WERI-Rb-1 (cell line): Measurements from ENCODE around the gene SLC38A1.

Experiments
- DNase-seq: peaks from one replicate; pipeline ENCODE4 v3.0.0-alpha.2; 2020
- H3K27ac ChIP-seq: fragments of 250-450 bp; sonication (Bioruptor Pico); 2 replicates; pipeline ENCODE4 v1.5.1; 2020; ENCODE audit warnings: mild to moderate bottlenecking, moderate library complexity
- H3K27me3 ChIP-seq: fragments of 250-450 bp; sonication (Bioruptor Pico); 2 replicates; pipeline ENCODE4 v1.5.1; 2021; ENCODE audit warnings: mild to moderate bottlenecking, low read depth, moderate library complexity; ENCODE audit not compliant: insufficient read depth, severe bottlenecking
- H3K36me3 ChIP-seq: fragments of 250-450 bp; sonication (Bioruptor Pico); 2 replicates; pipeline ENCODE4 v1.5.1; 2020; ENCODE audit warnings: mild to moderate bottlenecking, moderate library complexity
- H3K4me3 ChIP-seq: 2 replicates; pipeline ENCODE4 v1.5.1; 2011; ENCODE audit warnings: low read depth, mild to moderate bottlenecking, control low read depth, low read length
- H3K9me3 ChIP-seq: fragments of 250-450 bp; sonication (Bioruptor Pico); 2 replicates; pipeline ENCODE4 v1.5.1; 2021; ENCODE audit warnings: mild to moderate bottlenecking, moderate library complexity; ENCODE audit not compliant: severe bottlenecking
- CTCF ChIP-seq: IDR thresholded peaks from 2 replicates; pipeline ENCODE4 v1.5.1; 2011; ENCODE audit warnings: low read depth, mild to moderate bottlenecking, control low read depth, inconsistent platforms, low read length

Gene SLC38A1

GRCh38 chr12:46263140-46264016 lies 5.5 kb downstream of the SLC38A1 start:
- Histone ChIP-seq H3K36me3 (peaks cover 6% of the 10 kb centered on the region), H3K4me3 (no peak overlapping the region), H3K27ac (peak overlapping the region; percentile 47), H3K9me3 (no peaks in the 10 kb centered on the region), H3K27me3 (no peaks in the 10 kb centered on the region)
- TF ChIP-seq CTCF: 0 out of 2 replicates have a peak, but pooled peaks have one; percentile 14
- no peak for DNase-seq

- Histone ChIP-seq H3K36me3 (peaks cover 1% of the 10 kb centered on the region), H3K27me3 (no peaks in the 10 kb centered on the region), H3K27ac (no peak overlapping the region), H3K4me3 (no peak overlapping the region), H3K9me3 (no peaks in the 10 kb centered on the region)
- no peak for DNase-seq
- no peak for TF ChIP-seq CTCF
Measured at GRCh38 chr12:46261646-46262045, 7.2 kb downstream of the SLC38A1 start.

- H3K36me3 ChIP-seq: peaks cover 5% of the 10 kb centered on the region
- DNase-seq: no peak
- no peak overlapping the region for H3K27ac ChIP-seq
- TF ChIP-seq CTCF: no peak
- H3K4me3 ChIP-seq: no peak overlapping the region
- no peaks in the 10 kb centered on the region for H3K9me3 ChIP-seq
- H3K27me3 ChIP-seq: no peaks in the 10 kb centered on the region
Measured at GRCh38 chr12:46260913-46261476, 7.8 kb downstream of the SLC38A1 start.

GRCh38 chr12:46260124-46260912 lies 8.5 kb downstream of the SLC38A1 start:
- Histone ChIP-seq H3K9me3 (no peaks in the 10 kb centered on the region), H3K4me3 (no peak overlapping the region), H3K27ac (no peak overlapping the region), H3K36me3 (peaks cover 7% of the 10 kb centered on the region), H3K27me3 (no peaks in the 10 kb centered on the region)
- no peak for DNase-seq
- TF ChIP-seq CTCF: no peak

GRCh38 chr12:46259713-46260112 lies 9.1 kb downstream of the SLC38A1 start:
- H3K27me3 ChIP-seq: no peaks in the 10 kb centered on the region
- H3K27ac ChIP-seq: no peak overlapping the region
- DNase-seq: no peak
- H3K4me3 ChIP-seq: no peak overlapping the region
- no peak for TF ChIP-seq CTCF
- H3K36me3 ChIP-seq: peaks cover 13% of the 10 kb centered on the region
- H3K9me3 ChIP-seq: no peaks in the 10 kb centered on the region
